Hepatocyte (in vitro differentiated cells): Measurements from ENCODE around the gene CLIP1. TPM values are rescaled to one million over a fixed set of nuclear protein-coding genes. Genes with fewer than 3 reads are reported as not detected.

ENCODE experiments used
- DNase-seq: peaks from one replicate; pipeline ENCODE4 v3.0.0-alpha.2; 2016; ENCODE audit warnings: low spot score
- H2AFZ ChIP-seq: fragments of 200-600 bp; sonication (generic); 2 replicates; pipeline ENCODE4 v1.6.0; 2016; ENCODE audit warnings: antibody characterized with exemption, mild to moderate bottlenecking
- H3K27ac ChIP-seq: fragments of 200-600 bp; sonication (generic); 2 replicates; pipeline ENCODE4 v1.5.1; 2016; ENCODE audit warnings: mild to moderate bottlenecking
- H3K27me3 ChIP-seq: fragments of 200-600 bp; sonication (generic); 2 replicates; pipeline ENCODE4 v1.6.1; 2016
- H3K36me3 ChIP-seq: fragments of 200-600 bp; sonication (generic); replicated peaks from 2 replicates; pipeline ENCODE4 v1.5.1; 2016; ENCODE audit warnings: low read depth; ENCODE audit not compliant: insufficient read depth
- H3K4me1 ChIP-seq: fragments of 200-600 bp; sonication (generic); 2 replicates; pipeline ENCODE4 v1.5.1; 2016; ENCODE audit warnings: mild to moderate bottlenecking, moderate library complexity; ENCODE audit not compliant: insufficient read depth
- H3K4me2 ChIP-seq: fragments of 200-600 bp; sonication (generic); 2 replicates; pipeline ENCODE4 v1.6.0; 2016
- H3K4me3 ChIP-seq: fragments of 200-600 bp; sonication (generic); 2 replicates; pipeline ENCODE4 v1.5.1; 2016; ENCODE audit warnings: mild to moderate bottlenecking
- H3K79me2 ChIP-seq: fragments of 200-600 bp; sonication (generic); 2 replicates; pipeline ENCODE4 v1.6.0; 2017; ENCODE audit warnings: mild to moderate bottlenecking
- H3K9me2 ChIP-seq: fragments of 200-600 bp; sonication (generic); replicated peaks from 2 replicates; pipeline ENCODE4 v1.6.0; 2017; ENCODE audit warnings: mild to moderate bottlenecking; ENCODE audit not compliant: insufficient read depth
- H3K9me3 ChIP-seq: fragments of 200-600 bp; sonication (generic); 2 replicates; pipeline ENCODE4 v1.5.1; 2016; ENCODE audit warnings: low read depth, mild to moderate bottlenecking
- H4K20me1 ChIP-seq: fragments of 200-600 bp; sonication (generic); 2 replicates; pipeline ENCODE4 v1.6.0; 2016; ENCODE audit warnings: mild to moderate bottlenecking; ENCODE audit not compliant: insufficient read depth, poor library complexity, severe bottlenecking
- CTCF ChIP-seq: fragments of 200-600 bp; sonication (generic); IDR thresholded peaks from 2 replicates; pipeline ENCODE4 v1.5.1; 2016; ENCODE audit warnings: antibody characterized with exemption, mild to moderate bottlenecking; ENCODE audit not compliant: poor library complexity
- EZH2 ChIP-seq: fragments of 200-600 bp; sonication (generic); IDR thresholded peaks from 2 replicates; pipeline ENCODE4 v1.6.1; 2016; ENCODE audit warnings: antibody characterized with exemption, mild to moderate bottlenecking, borderline replicate concordance
- EZH2phosphoT487 ChIP-seq: fragments of 200-600 bp; sonication (generic); IDR thresholded peaks from one replicate; pipeline ENCODE4 v1.6.1; 2018; ENCODE audit warnings: antibody characterized with exemption, mild to moderate bottlenecking, low read depth, moderate library complexity; ENCODE audit not compliant: unreplicated experiment, severe bottlenecking
- WGBS: methylation state at CpG from one replicate; pipeline ENCODE4 v1.1.6; 2016; ENCODE audit warnings: low lambda C conversion rate; ENCODE audit errors: missing lambda C conversion rate; 5-methylcytosine and 5-hydroxymethylcytosine counted together
- polyA plus RNA-seq: library from polyadenylated mRNA; unstranded; fragments of >200 nt; fragmentation: Nextera tagmentation; extraction: Ambion mirVana; gene quantifications from 2 replicates; pipeline ENCODE4 v1.2.1, GENCODE V29; 2016
- total RNA-seq: library from RNA; depleted of rRNA; stranded (reverse); fragments of >200 nt; gene quantifications from 2 replicates; pipeline ENCODE4 v1.2.3, GENCODE V29; 2014

CLIP1 gene
- total and polyA plus RNA-seq, 2 experiments from 2014 or later, result 38.0 to 45.2 TPM

DNA sequence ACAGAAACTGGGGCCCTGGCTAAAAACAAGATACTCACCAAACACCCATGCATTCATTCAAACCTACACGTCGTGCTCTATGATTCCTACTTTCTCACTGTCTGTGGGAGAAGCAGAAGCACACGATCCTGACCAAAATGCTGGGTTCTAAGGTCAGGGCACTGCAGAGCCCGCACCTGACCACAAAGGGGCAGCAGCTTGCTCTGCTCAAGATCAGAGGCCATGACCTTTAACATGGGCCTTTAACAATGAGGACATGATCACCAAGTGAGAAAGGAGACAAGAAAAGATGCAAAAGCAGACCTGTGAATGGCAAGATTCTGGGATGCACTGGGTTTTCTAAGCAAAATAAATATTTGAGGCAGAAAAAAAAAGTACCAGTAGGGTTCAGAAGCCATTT is 116.1 kb downstream of the CLIP1 start:
- no peak overlapping the region for H3K27ac ChIP-seq
- no peak for DNase-seq
- H4K20me1 ChIP-seq, result no peaks in the 10 kb centered on the region
- H3K9me2 ChIP-seq, result no peaks in the 10 kb centered on the region
- no peak overlapping the region for H3K4me3 ChIP-seq
- no peaks in the 10 kb centered on the region for H3K79me2 ChIP-seq
- no peaks in the 10 kb centered on the region for H3K36me3 ChIP-seq
- H3K4me2 ChIP-seq, result no peak overlapping the region
- no peaks in the 10 kb centered on the region for H3K4me1 ChIP-seq
- WGBS, result 70% methylated on average over 4 of the region's 4 CpGs
- no peak overlapping the region for H2AFZ ChIP-seq
- TF ChIP-seq CTCF (no peak), EZH2phosphoT487 (no peak), EZH2 (no peak)
- no peaks in the 10 kb centered on the region for H3K9me3 ChIP-seq
- H3K27me3 ChIP-seq, result no peaks in the 10 kb centered on the region

GRCh38 chr12:122304924-122305323 is 117.5 kb downstream of the CLIP1 start:
- H2AFZ ChIP-seq, result no peak overlapping the region
- H3K9me3 ChIP-seq, result no peaks in the 10 kb centered on the region
- 78% methylated on average over 1 of the region's 1 CpG for WGBS
- no peaks in the 10 kb centered on the region for H4K20me1 ChIP-seq
- H3K27me3 ChIP-seq, result no peaks in the 10 kb centered on the region
- H3K27ac ChIP-seq, result no peak overlapping the region
- H3K9me2 ChIP-seq, result no peaks in the 10 kb centered on the region
- DNase-seq, result no peak
- H3K4me1 ChIP-seq, result no peaks in the 10 kb centered on the region
- no peak overlapping the region for H3K4me2 ChIP-seq
- H3K79me2 ChIP-seq, result no peaks in the 10 kb centered on the region
- TF ChIP-seq EZH2phosphoT487 (no peak), EZH2 (no peak), CTCF (no peak)
- H3K36me3 ChIP-seq, result no peaks in the 10 kb centered on the region
- H3K4me3 ChIP-seq, result no peak overlapping the region

DNA sequence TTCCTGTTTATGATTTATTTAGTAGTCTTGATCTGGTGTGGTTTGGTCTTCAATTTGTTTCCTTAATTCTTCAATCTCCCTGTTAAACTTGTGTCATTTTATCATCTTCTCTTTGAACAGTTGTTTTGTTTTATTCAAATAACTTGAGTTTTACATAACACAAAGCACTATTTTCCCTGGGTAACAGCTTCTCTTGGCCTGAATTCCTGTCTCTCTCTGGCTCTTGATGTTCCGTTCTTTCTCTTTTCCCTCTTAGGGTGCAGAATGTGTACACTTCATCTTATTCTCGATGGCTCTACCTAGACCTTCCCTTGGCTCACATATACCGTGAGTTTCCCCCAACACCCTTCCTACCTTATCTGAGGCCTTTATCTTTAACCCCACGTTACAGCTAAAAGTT is 119.4 kb downstream of the CLIP1 start:
- Histone ChIP-seq H3K27me3 (no peaks in the 10 kb centered on the region), H4K20me1 (no peaks in the 10 kb centered on the region), H3K4me1 (no peaks in the 10 kb centered on the region), H3K9me2 (no peaks in the 10 kb centered on the region), H2AFZ (no peak overlapping the region), H3K27ac (no peak overlapping the region), H3K36me3 (no peaks in the 10 kb centered on the region), H3K79me2 (no peaks in the 10 kb centered on the region), H3K4me2 (no peak overlapping the region), H3K4me3 (no peak overlapping the region), H3K9me3 (no peaks in the 10 kb centered on the region)
- TF ChIP-seq EZH2, result no peak
- no peak for DNase-seq
- WGBS, result 78% methylated on average over 4 of the region's 4 CpGs

DNA sequence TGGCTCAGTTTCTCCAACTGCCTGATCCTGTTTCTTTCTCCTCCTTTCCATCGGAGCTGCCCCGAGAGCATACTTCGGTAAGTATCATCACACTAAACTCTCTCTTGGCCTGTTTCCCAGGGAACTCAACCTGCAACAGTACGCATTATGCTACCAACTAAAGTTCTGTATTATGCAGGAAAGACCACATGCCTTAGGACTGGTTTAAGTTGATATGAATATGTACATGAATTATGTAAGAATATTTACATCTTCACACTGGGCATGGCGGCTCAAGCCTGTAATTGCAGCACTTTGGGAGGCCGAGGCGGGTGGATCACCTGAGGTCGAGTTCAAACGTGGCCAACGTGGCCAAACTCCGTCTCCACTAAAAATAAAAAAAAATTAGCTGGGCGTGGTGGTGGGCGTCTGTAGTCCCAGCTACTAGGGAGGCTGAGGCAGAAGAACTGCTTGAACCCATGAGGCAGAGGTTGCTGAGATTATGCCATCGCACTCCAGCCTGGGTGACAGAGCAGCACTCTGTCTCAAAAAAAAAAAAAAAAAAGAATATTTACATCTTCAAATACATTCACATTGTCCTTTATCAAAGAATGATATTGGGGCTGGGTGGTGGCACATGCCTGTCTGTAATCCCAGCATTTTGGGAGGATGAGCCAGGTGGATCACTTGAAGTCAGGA is 124.3 kb downstream of the CLIP1 start:
- Histone ChIP-seq H3K36me3 (no peaks in the 10 kb centered on the region), H3K27me3 (no peaks in the 10 kb centered on the region), H3K4me1 (no peaks in the 10 kb centered on the region), H3K9me2 (no peaks in the 10 kb centered on the region), H2AFZ (no peak overlapping the region), H3K9me3 (no peaks in the 10 kb centered on the region), H3K79me2 (no peaks in the 10 kb centered on the region), H3K4me3 (no peak overlapping the region), H3K27ac (no peak overlapping the region), H4K20me1 (no peaks in the 10 kb centered on the region), H3K4me2 (no peak overlapping the region)
- TF ChIP-seq EZH2phosphoT487 (no peak), CTCF (no peak), EZH2 (no peak)
- 96% methylated on average over 14 of the region's 14 CpGs for WGBS
- DNase-seq, result no peak
